Left lung (tissue), 10 donors: Measurements from ENCODE around the gene NT5E. TPM values are rescaled to one million over a fixed set of nuclear protein-coding genes. Genes with fewer than 3 reads are reported as not detected.
A peak's percentile ranks its signal among the peaks of the same experiment; 100 is the strongest.

Experiments
- ATAC-seq: fragments of 200-7000 bp; cut with Tn5 transposase; one replicate; pipeline ENCODE4 v1.9.1; 2020; ENCODE audit warnings: moderate library complexity
- DNase-seq, 4 donors: peaks; one replicate each; pipeline ENCODE4 v3.0.0-alpha.2; 2013 to 2020
- H3K27ac ChIP-seq, 2 donors: fragments of 200-600 bp; sonication (generic) in 1 of 2; one replicate each; pipeline versions ENCODE4 v1.5.0 to v1.8.0; 2020 to 2021
- H3K27me3 ChIP-seq, 2 donors: fragments of 200-600 bp; sonication (generic) in 1 of 2; one replicate each; pipeline versions ENCODE4 v1.5.0 to v1.8.0; 2020 to 2021
- H3K36me3 ChIP-seq, 2 donors: fragments of 200-600 bp; sonication (generic) in 1 of 2; one replicate each; pipeline versions ENCODE4 v1.5.0 to v1.8.0; 2020 to 2021
- H3K4me1 ChIP-seq, 2 donors: fragments of 200-600 bp; one replicate each; pipeline ENCODE4 v1.8.0; 2021
- H3K4me3 ChIP-seq, 2 donors: fragments of 200-600 bp; sonication (generic) in 1 of 2; one replicate each; pipeline versions ENCODE4 v1.5.0 to v1.8.0; 2020 to 2021; ENCODE audit warnings: mild to moderate bottlenecking in 1 of 2
- H3K9me3 ChIP-seq, 2 donors: fragments of 200-600 bp; sonication (generic) in 1 of 2; one replicate each; pipeline versions ENCODE4 v1.5.0 to v1.8.0; 2020 to 2021
- intact Hi-C, 2 donors: fragments of 100-400 bp; cut with DNase I; formaldehyde crosslinking; loops; one replicate each; pipeline versions ENCODE4 v1.11.2 to v1.14.2; 2022
- polyA plus RNA-seq, 6 donors: library from polyadenylated mRNA; unstranded; fragments of 120-200 nt; gene quantifications; one replicate each; pipeline ENCODE4 v1.2.1, GENCODE V29; 2013; ENCODE audit not compliant: insufficient read length in 6 of 6
- total RNA-seq, 2 donors: library from RNA; stranded (reverse); fragmentation: NEBNext Ultra II Directional; extraction: Animal tissue kit (Norgen Biotek cat#: 25700); gene quantifications; one replicate each; pipeline ENCODE4 v1.2.1, GENCODE V29; 2021
- TF ChIP-seq, protein P1 (sequence below), 2 donors: fragments of 200-600 bp; sonication (generic) in 1 of 2; IDR thresholded peaks; one replicate each; pipeline versions ENCODE4 v1.5.0 to v1.8.0; 2021; ENCODE audit warnings: antibody characterized with exemption in 2 of 2
- donor health status: DM: no; HTN: yes; CAD: no.
- donor health status: DM: no; HTN: no; CAD: no.

NT5E gene
- total and polyA plus RNA-seq, 8 donors: 9.1 to 16.8 (median 14.5) TPM

DNA sequence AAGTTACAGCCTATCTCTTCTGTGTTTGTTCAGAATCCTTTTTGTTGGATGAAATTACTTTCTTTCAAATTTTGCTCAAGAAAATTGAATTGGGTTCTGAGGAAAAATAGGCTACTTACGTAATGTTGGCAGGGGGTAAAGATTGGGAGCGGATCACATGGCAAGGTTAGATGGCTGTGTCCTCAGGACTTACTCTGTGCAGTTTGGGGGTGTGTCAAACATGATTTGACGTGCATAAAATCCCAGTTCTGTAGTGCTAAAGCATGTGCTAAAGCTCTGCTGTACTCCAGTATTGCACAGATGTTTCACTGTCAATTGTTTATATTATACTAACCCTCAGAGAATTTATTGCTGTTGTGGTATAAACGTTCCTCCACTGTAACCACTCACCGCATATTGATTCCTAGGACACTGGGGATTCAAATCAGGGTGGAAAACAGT lies 2.6 kb downstream of the NT5E start:
- Histone ChIP-seq H3K27ac (peak overlapping the region in 1 of 2 donors; percentile 5), H3K9me3 (no peaks in the 10 kb centered on the region), H3K36me3 (no peaks in the 10 kb centered on the region), H3K4me3 (no peak overlapping the region), H3K27me3 (peaks cover 31 to 67% of the 10 kb centered on the region in 2 donors), H3K4me1 (peaks cover 12 to 28% of the 10 kb centered on the region in 2 donors)
- TF ChIP-seq, protein P1, sequence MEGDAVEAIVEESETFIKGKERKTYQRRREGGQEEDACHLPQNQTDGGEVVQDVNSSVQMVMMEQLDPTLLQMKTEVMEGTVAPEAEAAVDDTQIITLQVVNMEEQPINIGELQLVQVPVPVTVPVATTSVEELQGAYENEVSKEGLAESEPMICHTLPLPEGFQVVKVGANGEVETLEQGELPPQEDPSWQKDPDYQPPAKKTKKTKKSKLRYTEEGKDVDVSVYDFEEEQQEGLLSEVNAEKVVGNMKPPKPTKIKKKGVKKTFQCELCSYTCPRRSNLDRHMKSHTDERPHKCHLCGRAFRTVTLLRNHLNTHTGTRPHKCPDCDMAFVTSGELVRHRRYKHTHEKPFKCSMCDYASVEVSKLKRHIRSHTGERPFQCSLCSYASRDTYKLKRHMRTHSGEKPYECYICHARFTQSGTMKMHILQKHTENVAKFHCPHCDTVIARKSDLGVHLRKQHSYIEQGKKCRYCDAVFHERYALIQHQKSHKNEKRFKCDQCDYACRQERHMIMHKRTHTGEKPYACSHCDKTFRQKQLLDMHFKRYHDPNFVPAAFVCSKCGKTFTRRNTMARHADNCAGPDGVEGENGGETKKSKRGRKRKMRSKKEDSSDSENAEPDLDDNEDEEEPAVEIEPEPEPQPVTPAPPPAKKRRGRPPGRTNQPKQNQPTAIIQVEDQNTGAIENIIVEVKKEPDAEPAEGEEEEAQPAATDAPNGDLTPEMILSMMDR (IDR thresholded peaks at IDR 0.05): no peak
- ATAC-seq (no peak), DNase-seq (no peak)
- intact Hi-C loops: no loop called here

DNA sequence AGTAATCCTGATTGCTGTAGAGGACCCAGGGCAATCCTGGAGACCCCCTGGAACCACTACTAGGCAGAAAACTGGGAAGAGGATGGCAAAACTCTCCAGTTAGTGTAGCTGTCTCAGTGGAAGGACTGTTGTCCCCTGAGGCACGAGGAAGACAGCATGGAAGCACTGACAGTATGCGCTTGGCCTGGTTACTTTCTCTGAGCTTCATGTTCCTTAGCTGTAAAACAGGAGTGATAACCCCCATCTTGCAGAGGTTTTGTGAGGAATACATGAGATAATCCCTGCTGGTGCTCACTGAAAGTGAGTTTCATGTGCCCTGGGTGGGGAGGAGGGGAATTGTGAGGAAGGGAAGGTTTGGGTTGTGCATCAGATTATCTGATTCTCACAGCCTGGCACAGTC lies 3.2 kb downstream of the NT5E start:
- no peak for DNase-seq
- H3K4me1 ChIP-seq: peaks cover 12 to 28% of the 10 kb centered on the region in 2 donors
- TF ChIP-seq, protein P1 (IDR thresholded peaks at IDR 0.05): no peak
- H3K4me3 ChIP-seq: no peak overlapping the region
- no peak overlapping the region for H3K27ac ChIP-seq
- H3K36me3 ChIP-seq: no peaks in the 10 kb centered on the region
- intact Hi-C loops: no loop called here
- H3K9me3 ChIP-seq: no peaks in the 10 kb centered on the region
- H3K27me3 ChIP-seq: peaks cover 27 to 61% of the 10 kb centered on the region in 2 donors
- no peak for ATAC-seq

DNA sequence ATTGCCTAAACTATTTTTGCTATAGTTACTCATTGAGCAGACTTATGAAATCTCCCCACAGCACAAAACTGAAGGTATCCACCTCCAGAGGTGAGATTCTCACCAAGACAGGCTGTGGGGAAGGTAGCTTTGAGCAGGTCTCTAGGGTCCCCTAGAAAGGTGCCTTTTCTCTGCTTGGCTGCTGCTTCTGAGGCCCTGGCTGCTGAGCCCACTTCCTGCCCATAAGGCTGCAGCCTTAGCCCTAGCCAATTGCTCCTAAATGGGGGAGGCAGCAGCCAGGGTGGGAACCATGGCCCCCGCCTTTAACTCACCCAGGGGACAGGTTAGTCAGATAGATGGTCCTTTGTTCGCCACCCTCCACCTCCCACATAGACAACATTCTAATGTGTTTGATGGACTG lies 3.6 kb downstream of the NT5E start:
- DNase-seq: no peak
- Histone ChIP-seq H3K27me3 (peaks cover 22 to 56% of the 10 kb centered on the region in 2 donors), H3K4me3 (no peak overlapping the region), H3K9me3 (no peaks in the 10 kb centered on the region), H3K4me1 (peaks cover 12 to 28% of the 10 kb centered on the region in 2 donors), H3K36me3 (no peaks in the 10 kb centered on the region), H3K27ac (no peak overlapping the region)
- intact Hi-C loops: no loop called here
- TF ChIP-seq, protein P1 (IDR thresholded peaks at IDR 0.05): no peak
- no peak for ATAC-seq

DNA sequence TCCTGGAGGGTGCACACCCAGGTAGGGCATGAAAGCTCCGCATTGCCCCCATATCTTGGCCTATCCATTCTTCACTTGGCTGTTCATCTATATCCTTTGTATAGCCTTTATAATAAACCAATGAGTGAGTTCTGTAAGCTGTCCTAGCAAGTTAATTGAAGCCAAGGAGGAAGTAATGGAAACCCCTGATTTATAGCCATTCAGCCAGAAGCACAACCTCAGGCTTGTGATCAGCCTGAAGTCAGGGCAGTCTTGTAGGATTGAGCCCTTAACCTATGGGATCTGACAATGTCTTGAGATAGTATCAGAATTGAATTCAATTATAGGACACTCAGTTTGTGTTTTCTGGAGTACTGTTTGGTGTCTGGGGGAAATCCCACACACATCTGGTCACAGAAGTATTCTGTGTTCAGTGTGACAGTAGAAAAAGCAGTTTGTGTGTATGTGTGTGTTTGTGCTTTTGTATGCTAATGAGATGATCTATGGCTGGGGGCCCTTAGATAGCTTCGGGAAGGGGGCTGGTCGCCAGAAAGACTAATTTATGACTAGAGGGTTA lies 5.7 kb downstream of the NT5E start:
- DNase-seq: no peak
- TF ChIP-seq, protein P1 (IDR thresholded peaks at IDR 0.05): no peak
- Histone ChIP-seq H3K4me1 (peaks cover 1 to 11% of the 10 kb centered on the region in 2 donors), H3K27me3 (peaks cover 5 to 36% of the 10 kb centered on the region in 2 donors), H3K4me3 (no peak overlapping the region), H3K27ac (no peak overlapping the region), H3K36me3 (no peaks in the 10 kb centered on the region), H3K9me3 (no peaks in the 10 kb centered on the region)
- no peak for ATAC-seq
- intact Hi-C loops: no loop called here

GRCh38 chr6:85456782-85457181 lies 6.9 kb downstream of the NT5E start:
- Histone ChIP-seq H3K9me3 (no peaks in the 10 kb centered on the region), H3K4me1 (peaks cover 0 to 11% of the 10 kb centered on the region in 2 donors), H3K4me3 (no peak overlapping the region), H3K27ac (no peak overlapping the region), H3K36me3 (no peaks in the 10 kb centered on the region), H3K27me3 (peaks cover 0 to 24% of the 10 kb centered on the region in 2 donors)
- TF ChIP-seq, protein P1 (IDR thresholded peaks at IDR 0.05): no peak
- intact Hi-C loops: no loop called here
- DNase-seq: no peak
- ATAC-seq: no peak
